NK-92 (cell line): ENCODE data around the gene CD3E.
A peak's percentile ranks its signal among the peaks of the same experiment; 100 is the strongest.

Experiments used
- DNase-seq: peaks from one replicate; lab custom pipeline; 2025; ENCODE audit not compliant: unreplicated experiment; lab: John Stamatoyannopoulos, UW

Gene CD3E

GRCh38 chr11:118322721-118323120 is 18.2 kb downstream of the CD3E start:
- no peak for DNase-seq

GRCh38 chr11:118325283-118325682 is 20.8 kb downstream of the CD3E start:
- no peak for DNase-seq

- no peak for DNase-seq
These were observed 24.2 kb downstream of the CD3E start for GRCh38 chr11:118328745-118329144.

- no peak for DNase-seq
These were observed 30.2 kb downstream of the CD3E start for GRCh38 chr11:118334745-118335144.

- DNase-seq: peak; percentile 48
These were observed 34.1 kb downstream of the CD3E start for GRCh38 chr11:118338637-118339061.

- no peak for DNase-seq
These were observed 34.9 kb downstream of the CD3E start for GRCh38 chr11:118339281-118339961.

GRCh38 chr11:118340449-118340848 is 35.9 kb downstream of the CD3E start:
- DNase-seq: no peak

GRCh38 chr11:118341261-118341660 is 36.7 kb downstream of the CD3E start:
- DNase-seq: no peak

- DNase-seq: no peak
These were observed 37.4 kb downstream of the CD3E start for GRCh38 chr11:118341815-118342489.

- no peak for DNase-seq
These were observed 38.1 kb downstream of the CD3E start, which contains the start of gene CD3D for GRCh38 chr11:118342503-118343161. CD3D (minus strand) TSS chr11:118342705; CDS start chr11:118342607, 98 bp downstream.

- DNase-seq: no peak
These were observed 38.7 kb downstream of the CD3E start for GRCh38 chr11:118343248-118343647.

GRCh38 chr11:118343981-118344515 is 39.5 kb downstream of the CD3E start, which contains the start of gene CD3G:
CD3G (plus strand) TSS chr11:118344344; CDS start chr11:118344424, 80 bp downstream.
- no peak for DNase-seq

GRCh38 chr11:118349475-118349874 is 44.9 kb downstream of the CD3E start:
- no peak for DNase-seq

- DNase-seq: no peak
These were observed 48.7 kb downstream of the CD3E start for GRCh38 chr11:118353084-118353710.

GRCh38 chr11:118358071-118358470 is 53.5 kb downstream of the CD3E start:
- no peak for DNase-seq

GRCh38 chr11:118359295-118359958 is 54.9 kb downstream of the CD3E start, which contains the start of gene UBE4A:
UBE4A (plus strand) TSS chr11:118359600; CDS start chr11:118365081, 5,481 bp downstream.
- peak; percentile 85 for DNase-seq

GRCh38 chr11:118364956-118365615 is 60.6 kb downstream of the CD3E start:
- DNase-seq: no peak
